Measurements from ENCODE around the gene AURKA.

The AURKA gene

GRCh38 chr20:56389807-56390206 is 2.2 kb downstream of the AURKA start:
- TF ChIP-seq CTCF (conservative IDR thresholded peaks at IDR 0.05), result no peak
- no peak overlapping the region for H3K27ac ChIP-seq

- TF ChIP-seq CTCF (conservative IDR thresholded peaks at IDR 0.05), result no peak
Observed at GRCh38 chr20:56388882-56389281, 3.1 kb downstream of the AURKA start.

GRCh38 chr20:56386219-56386618 is 5.8 kb downstream of the AURKA start:
- no peak overlapping the region for H3K27ac ChIP-seq
- TF ChIP-seq CTCF (conservative IDR thresholded peaks at IDR 0.05), result no peak

More at GRCh38 chr20:56388882-56389281, 3.1 kb downstream of the AURKA start:
- no peak overlapping the region for H3K27ac ChIP-seq

- no peak overlapping the region for H3K27ac ChIP-seq
- no peak for TF ChIP-seq CTCF (conservative IDR thresholded peaks at IDR 0.05)
Observed at GRCh38 chr20:56385130-56385529, 6.9 kb downstream of the AURKA start.

GRCh38 chr20:56383334-56383733 is 8.7 kb downstream of the AURKA start:
- H3K27ac ChIP-seq, result peak overlapping the region; percentile 80
- no peak for TF ChIP-seq CTCF (conservative IDR thresholded peaks at IDR 0.05)

- H3K27ac ChIP-seq, result peak overlapping the region; percentile 80
- no peak for TF ChIP-seq CTCF (conservative IDR thresholded peaks at IDR 0.05)
Observed at GRCh38 chr20:56382696-56383095, 9.3 kb downstream of the AURKA start.

GRCh38 chr20:56381501-56381900 is 10.5 kb downstream of the AURKA start:
- TF ChIP-seq CTCF (conservative IDR thresholded peaks at IDR 0.05), result no peak
- H3K27ac ChIP-seq, result peak overlapping the region; percentile 80

- no peak for TF ChIP-seq CTCF (conservative IDR thresholded peaks at IDR 0.05)
Observed at GRCh38 chr20:56380375-56380774, 11.6 kb downstream of the AURKA start.

More at GRCh38 chr20:56380375-56380774, 11.6 kb downstream of the AURKA start:
- H3K27ac ChIP-seq, result peak overlapping the region; percentile 80
